Panc1 (cell line): ENCODE measurements around the gene DEGS2. TPM values are rescaled to one million over a fixed set of nuclear protein-coding genes. Genes with fewer than 3 reads are reported as not detected.

Experiments used
- ATAC-seq: fragments of 200-7000 bp; cut with Tn5 transposase; 2 replicates; pipeline ENCODE4 v1.9.1; 2020; ENCODE audit warnings: mild to moderate bottlenecking, moderate library complexity
- BruUV-seq: library from RNA; stranded (reverse); fragments of 400-500 nt; replicated peaks from 2 replicates; lab custom pipeline; 2021; lab: Mats Ljungman, UMichigan
- CTCF ChIA-PET: fragments of 300-600 bp; sonication (Branson Sonifier 250); formaldehyde crosslinking; loops from one replicate; lab custom pipeline; 2022; ENCODE audit warnings: antibody characterized with exemption; lab: Charles Lee
- POLR2A ChIA-PET: fragments of 300-600 bp; sonication (Branson Sonifier 250); formaldehyde crosslinking; loops from one replicate; lab custom pipeline; 2022; ENCODE audit warnings: antibody characterized with exemption; lab: Charles Lee
- DNase-seq: peaks from one replicate; pipeline ENCODE4 v3.0.0-alpha.2; 2010; ENCODE audit warnings: low read depth, low spot score
- H3K27ac ChIP-seq: 2 replicates; pipeline ENCODE4 v1.5.1; 2011; ENCODE audit warnings: mild to moderate bottlenecking, low read length, inconsistent platforms
- H3K27me3 ChIP-seq: fragments of 200-500 bp; sonication (Bioruptor generic); 2 replicates; pipeline ENCODE4 v1.6.0; 2014; ENCODE audit warnings: low read length, inconsistent platforms; ENCODE audit not compliant: control insufficient read depth, insufficient read depth
- H3K36me3 ChIP-seq: fragments of 200-500 bp; sonication (Bioruptor generic); 2 replicates; pipeline ENCODE4 v1.5.1; 2014; ENCODE audit warnings: inconsistent platforms, mild to moderate bottlenecking, low read length, moderate library complexity; ENCODE audit not compliant: control insufficient read depth, insufficient read depth
- H3K4me1 ChIP-seq: 2 replicates; pipeline ENCODE4 v1.5.1; 2011; ENCODE audit warnings: inconsistent platforms, mild to moderate bottlenecking, low read length, moderate library complexity; ENCODE audit not compliant: control insufficient read depth, insufficient read depth
- H3K4me3 ChIP-seq, 2 experiments: 2 replicates each; pipeline ENCODE4 v1.5.1; 2011 to 2012; ENCODE audit warnings: low read depth in 2 of 2, low read length in 2 of 2, mild to moderate bottlenecking in 2 of 2, inconsistent platforms in 1 of 2, moderate library complexity in 1 of 2
- H3K9me3 ChIP-seq: fragments of 200-500 bp; sonication (Bioruptor generic); 2 replicates; pipeline ENCODE4 v1.5.1; 2014; ENCODE audit warnings: low read depth, mild to moderate bottlenecking, inconsistent platforms, low read length, moderate library complexity; ENCODE audit not compliant: control insufficient read depth, insufficient read depth
- POLR2AphosphoS5 ChIP-seq: IDR thresholded peaks from 2 replicates; pipeline ENCODE4 v1.6.1; 2012; ENCODE audit warnings: mild to moderate bottlenecking, low read depth, low read length, moderate library complexity
- SIN3A ChIP-seq: IDR thresholded peaks from 2 replicates; pipeline ENCODE4 v1.6.1; 2012; ENCODE audit warnings: low read depth, mild to moderate bottlenecking, low read length, moderate library complexity, borderline replicate concordance; ENCODE audit not compliant: insufficient read depth
- TCF7L2 ChIP-seq: IDR thresholded peaks from 2 replicates; pipeline ENCODE4 v1.6.1; 2011; ENCODE audit warnings: mild to moderate bottlenecking, low read depth, low read length, inconsistent platforms
- in situ Hi-C: cut with HindIII; loops from 2 replicates; pipeline ENCODE4 v1.10.0; 2016; ENCODE audit warnings: low sequenced_read_pairs, low pct_unique_long_range_greater_than_20kb
- intact Hi-C: fragments of 100-400 bp; cut with micrococcal nuclease; formaldehyde crosslinking; loops from one replicate; pipeline ENCODE4 v1.10.0; 2022; ENCODE audit not compliant: unreplicated experiment
- total RNA-seq: library from RNA; stranded (reverse); gene quantifications from one replicate; pipeline ENCODE4 v1.2.1, GENCODE V29; 2021; ENCODE audit not compliant: unreplicated experiment
- TF ChIP-seq, protein P1 (sequence below), 2 experiments: IDR thresholded peaks; 2 replicates each; pipeline ENCODE4 v1.6.1; 2011 to 2012; ENCODE audit warnings: low read depth in 2 of 2, control low read depth in 1 of 2, low read length in 1 of 2, mild to moderate bottlenecking in 1 of 2, moderate library complexity in 1 of 2; ENCODE audit not compliant: insufficient read depth in 1 of 2
- TF ChIP-seq, protein P2 (sequence below): fragments of 450-650 bp; IDR thresholded peaks from 2 replicates; pipeline ENCODE4 v1.5.1; 2017; ENCODE audit warnings: mild to moderate bottlenecking

Gene DEGS2
- total RNA-seq, 1 experiment from 2014 or later, result 4.9 TPM

DNA sequence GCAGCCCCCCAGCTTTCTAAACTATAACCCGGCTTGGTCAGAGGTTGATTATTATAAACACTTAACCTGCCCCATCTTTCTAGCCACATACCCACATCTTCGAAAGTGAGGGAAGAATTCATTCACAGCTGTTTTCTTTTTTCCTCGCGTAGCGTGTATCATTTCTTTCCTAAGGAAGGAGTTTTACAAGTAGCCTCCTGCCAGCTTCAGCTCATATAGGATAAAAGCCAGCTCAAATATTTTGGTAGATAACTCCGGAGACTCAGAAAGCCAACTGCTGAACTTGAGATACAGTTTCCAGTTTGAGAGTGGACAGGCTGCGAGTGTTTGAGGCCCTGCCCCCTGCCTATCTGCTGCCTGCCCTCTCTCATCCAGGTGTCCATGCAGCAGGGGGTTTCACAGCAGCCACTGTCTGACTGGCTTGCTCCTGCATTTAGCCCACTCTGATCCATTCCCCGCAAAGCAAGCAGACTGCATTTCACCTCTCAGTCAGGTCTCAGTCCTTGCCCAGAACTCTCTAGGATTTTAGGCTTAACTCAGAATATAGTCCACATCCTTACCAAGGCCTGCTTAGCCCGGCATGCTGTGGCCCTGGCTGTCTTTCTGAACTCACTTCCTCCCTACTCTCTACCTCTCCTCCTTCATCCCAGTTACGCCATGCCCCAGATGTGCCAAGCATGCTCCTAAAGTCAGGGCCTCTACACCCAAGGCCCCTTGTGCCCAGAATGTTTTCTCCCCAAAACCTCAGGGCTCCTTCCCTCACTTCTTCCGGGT, 47.3 kb downstream of the DEGS2 start:
- Histone ChIP-seq H3K4me1 (no peaks in the 10 kb centered on the region; the same call in 1 of the 2 replicates), H3K9me3 (no peaks in the 10 kb centered on the region), H3K36me3 (no peaks in the 10 kb centered on the region), H3K27me3 (no peaks in the 10 kb centered on the region), H3K27ac (no peak overlapping the region), H3K4me3 (no peak overlapping the region)
- TF ChIP-seq SIN3A, result no peak
- TF ChIP-seq POLR2AphosphoS5, result no peak
- TF ChIP-seq, protein P1, sequence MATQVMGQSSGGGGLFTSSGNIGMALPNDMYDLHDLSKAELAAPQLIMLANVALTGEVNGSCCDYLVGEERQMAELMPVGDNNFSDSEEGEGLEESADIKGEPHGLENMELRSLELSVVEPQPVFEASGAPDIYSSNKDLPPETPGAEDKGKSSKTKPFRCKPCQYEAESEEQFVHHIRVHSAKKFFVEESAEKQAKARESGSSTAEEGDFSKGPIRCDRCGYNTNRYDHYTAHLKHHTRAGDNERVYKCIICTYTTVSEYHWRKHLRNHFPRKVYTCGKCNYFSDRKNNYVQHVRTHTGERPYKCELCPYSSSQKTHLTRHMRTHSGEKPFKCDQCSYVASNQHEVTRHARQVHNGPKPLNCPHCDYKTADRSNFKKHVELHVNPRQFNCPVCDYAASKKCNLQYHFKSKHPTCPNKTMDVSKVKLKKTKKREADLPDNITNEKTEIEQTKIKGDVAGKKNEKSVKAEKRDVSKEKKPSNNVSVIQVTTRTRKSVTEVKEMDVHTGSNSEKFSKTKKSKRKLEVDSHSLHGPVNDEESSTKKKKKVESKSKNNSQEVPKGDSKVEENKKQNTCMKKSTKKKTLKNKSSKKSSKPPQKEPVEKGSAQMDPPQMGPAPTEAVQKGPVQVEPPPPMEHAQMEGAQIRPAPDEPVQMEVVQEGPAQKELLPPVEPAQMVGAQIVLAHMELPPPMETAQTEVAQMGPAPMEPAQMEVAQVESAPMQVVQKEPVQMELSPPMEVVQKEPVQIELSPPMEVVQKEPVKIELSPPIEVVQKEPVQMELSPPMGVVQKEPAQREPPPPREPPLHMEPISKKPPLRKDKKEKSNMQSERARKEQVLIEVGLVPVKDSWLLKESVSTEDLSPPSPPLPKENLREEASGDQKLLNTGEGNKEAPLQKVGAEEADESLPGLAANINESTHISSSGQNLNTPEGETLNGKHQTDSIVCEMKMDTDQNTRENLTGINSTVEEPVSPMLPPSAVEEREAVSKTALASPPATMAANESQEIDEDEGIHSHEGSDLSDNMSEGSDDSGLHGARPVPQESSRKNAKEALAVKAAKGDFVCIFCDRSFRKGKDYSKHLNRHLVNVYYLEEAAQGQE (IDR thresholded peaks at IDR 0.05; ENCODE audit: insufficient read depth in 1 of 2, low read depth in 2 of 2, low read length in 1 of 2), result no peak
- TF ChIP-seq TCF7L2, result no peak
- TF ChIP-seq, protein P2, sequence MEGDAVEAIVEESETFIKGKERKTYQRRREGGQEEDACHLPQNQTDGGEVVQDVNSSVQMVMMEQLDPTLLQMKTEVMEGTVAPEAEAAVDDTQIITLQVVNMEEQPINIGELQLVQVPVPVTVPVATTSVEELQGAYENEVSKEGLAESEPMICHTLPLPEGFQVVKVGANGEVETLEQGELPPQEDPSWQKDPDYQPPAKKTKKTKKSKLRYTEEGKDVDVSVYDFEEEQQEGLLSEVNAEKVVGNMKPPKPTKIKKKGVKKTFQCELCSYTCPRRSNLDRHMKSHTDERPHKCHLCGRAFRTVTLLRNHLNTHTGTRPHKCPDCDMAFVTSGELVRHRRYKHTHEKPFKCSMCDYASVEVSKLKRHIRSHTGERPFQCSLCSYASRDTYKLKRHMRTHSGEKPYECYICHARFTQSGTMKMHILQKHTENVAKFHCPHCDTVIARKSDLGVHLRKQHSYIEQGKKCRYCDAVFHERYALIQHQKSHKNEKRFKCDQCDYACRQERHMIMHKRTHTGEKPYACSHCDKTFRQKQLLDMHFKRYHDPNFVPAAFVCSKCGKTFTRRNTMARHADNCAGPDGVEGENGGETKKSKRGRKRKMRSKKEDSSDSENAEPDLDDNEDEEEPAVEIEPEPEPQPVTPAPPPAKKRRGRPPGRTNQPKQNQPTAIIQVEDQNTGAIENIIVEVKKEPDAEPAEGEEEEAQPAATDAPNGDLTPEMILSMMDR, result no peak
- DNase-seq (no peak), ATAC-seq (no peak)
- ChIA-PET CTCF (no interaction called here), POLR2A (no interaction called here)
- in situ Hi-C loops (no loop called here), intact Hi-C loops (no loop called here)
- no TSS peak for BruUV-seq

DNA sequence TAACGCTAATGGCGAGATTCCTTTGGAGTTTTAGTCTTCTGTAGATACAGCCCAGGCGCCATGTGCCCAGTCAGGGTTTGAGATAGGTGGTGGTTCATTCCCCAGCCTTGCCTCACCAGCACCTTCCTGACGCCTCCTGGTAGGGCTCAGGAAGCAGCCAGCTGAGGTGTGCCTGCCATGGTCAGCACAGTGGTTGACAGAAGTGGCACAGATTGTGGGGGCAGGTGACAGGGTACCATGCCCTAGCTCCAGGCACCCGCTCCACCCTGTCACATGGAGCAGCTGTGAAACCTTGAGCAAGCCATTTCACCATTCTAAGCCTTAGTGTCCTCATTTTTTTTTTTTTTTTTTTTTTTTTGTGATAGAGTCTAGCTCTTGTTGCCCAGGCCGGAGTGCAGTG, 48.6 kb downstream of the DEGS2 start:
- DNase-seq, result no peak
- intact Hi-C loops, result no loop called here
- Histone ChIP-seq H3K4me1 (no peaks in the 10 kb centered on the region; the same call in 1 of the 2 replicates), H3K36me3 (no peaks in the 10 kb centered on the region), H3K27me3 (no peaks in the 10 kb centered on the region), H3K9me3 (no peaks in the 10 kb centered on the region), H3K27ac (no peak overlapping the region), H3K4me3 (no peak overlapping the region)
- ChIA-PET POLR2A (no interaction called here), CTCF (interaction anchor here (0.6 to 0.7 kb wide), 2 partner anchors 19 to 32 kb away, joined by 5 to 14 read pairs; no protein-coding TSS in a partner anchor)
- no peak for ATAC-seq
- no TSS peak for BruUV-seq
- in situ Hi-C loops, result no loop called here
- TF ChIP-seq, protein P1 (IDR thresholded peaks at IDR 0.05; ENCODE audit: insufficient read depth in 1 of 2, low read depth in 2 of 2, low read length in 1 of 2), result no peak
- TF ChIP-seq SIN3A, result no peak
- no peak for TF ChIP-seq TCF7L2
- TF ChIP-seq POLR2AphosphoS5, result no peak
- TF ChIP-seq, protein P2, result no peak
